ENCODE results near the gene MAP3K20. TPM values are rescaled to one million over a fixed set of nuclear protein-coding genes. Genes with fewer than 3 reads are reported as not detected.

The MAP3K20 gene
- total RNA-seq, 4 donors from 2014 or later: 24.7 to 40.2 (median 33.8) TPM

DNA sequence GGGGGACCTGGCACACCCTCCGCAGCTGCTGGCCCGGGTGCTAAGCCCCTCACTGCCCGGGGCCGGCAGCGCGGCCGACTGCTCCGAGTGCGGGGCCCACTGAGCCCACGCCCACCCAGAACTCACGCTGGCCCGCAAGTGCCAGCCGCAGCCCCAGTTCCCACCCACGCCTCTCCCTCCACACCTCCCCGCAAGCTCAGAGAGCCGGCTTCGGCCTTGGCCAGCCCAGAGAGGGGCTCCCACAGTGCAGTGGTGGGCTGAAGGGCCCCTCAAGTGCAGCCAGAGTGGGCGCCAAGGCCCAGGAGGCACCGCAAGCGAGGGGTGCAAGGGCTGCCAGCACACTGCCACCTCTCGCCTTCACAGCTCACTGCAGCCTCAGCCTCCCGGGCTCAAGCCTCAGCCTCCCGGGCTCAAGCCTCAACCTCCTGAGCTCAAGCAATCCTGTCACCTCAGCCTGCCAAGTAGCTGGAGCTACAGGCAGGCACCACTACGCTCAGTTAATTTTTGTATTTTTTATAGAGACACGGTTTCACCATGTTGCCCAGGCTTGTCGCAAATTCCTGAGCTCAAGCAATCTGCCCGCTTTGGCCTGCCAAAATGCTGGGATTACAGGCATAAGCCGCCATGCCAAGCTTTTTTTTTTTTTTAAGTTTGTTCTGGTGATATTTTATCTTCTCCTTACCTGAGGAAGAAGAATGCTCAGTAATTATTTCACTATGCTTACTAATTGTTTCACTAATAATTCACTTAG lies 207.3 kb downstream of the MAP3K20 start:
- Histone ChIP-seq H3K9me3 (no peaks in the 10 kb centered on the region), H3K27ac (no peak overlapping the region), H3K4me3 (no peak overlapping the region), H3K4me1 (peaks cover 0 to 16% (median 0%) of the 10 kb centered on the region in 4 donors), H3K36me3 (no peaks in the 10 kb centered on the region), H3K27me3 (no peaks in the 10 kb centered on the region)
- DNase-seq: no peak
- WGBS, 2 donors (ENCODE audit: low coverage in 1 of 2): 94 to 100% methylated on average over 4 to 24 of the region's 28 CpGs
- TF ChIP-seq, protein P1, sequence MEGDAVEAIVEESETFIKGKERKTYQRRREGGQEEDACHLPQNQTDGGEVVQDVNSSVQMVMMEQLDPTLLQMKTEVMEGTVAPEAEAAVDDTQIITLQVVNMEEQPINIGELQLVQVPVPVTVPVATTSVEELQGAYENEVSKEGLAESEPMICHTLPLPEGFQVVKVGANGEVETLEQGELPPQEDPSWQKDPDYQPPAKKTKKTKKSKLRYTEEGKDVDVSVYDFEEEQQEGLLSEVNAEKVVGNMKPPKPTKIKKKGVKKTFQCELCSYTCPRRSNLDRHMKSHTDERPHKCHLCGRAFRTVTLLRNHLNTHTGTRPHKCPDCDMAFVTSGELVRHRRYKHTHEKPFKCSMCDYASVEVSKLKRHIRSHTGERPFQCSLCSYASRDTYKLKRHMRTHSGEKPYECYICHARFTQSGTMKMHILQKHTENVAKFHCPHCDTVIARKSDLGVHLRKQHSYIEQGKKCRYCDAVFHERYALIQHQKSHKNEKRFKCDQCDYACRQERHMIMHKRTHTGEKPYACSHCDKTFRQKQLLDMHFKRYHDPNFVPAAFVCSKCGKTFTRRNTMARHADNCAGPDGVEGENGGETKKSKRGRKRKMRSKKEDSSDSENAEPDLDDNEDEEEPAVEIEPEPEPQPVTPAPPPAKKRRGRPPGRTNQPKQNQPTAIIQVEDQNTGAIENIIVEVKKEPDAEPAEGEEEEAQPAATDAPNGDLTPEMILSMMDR (IDR thresholded peaks at IDR 0.05): no peak
- TF ChIP-seq POLR2A (IDR thresholded peaks at IDR 0.05): no peak
- no peak for TF ChIP-seq EP300 (IDR thresholded peaks at IDR 0.05; ENCODE audit: low read depth)
- no peak for TF ChIP-seq POLR2AphosphoS5 (IDR thresholded peaks at IDR 0.05)
- in situ Hi-C loops (cut with MboI; ENCODE audit: low pct_ligation_motif_present in 1 of 4, low pct_unique_long_range_greater_than_20kb in 1 of 4, low sequenced_read_pairs in 3 of 4): no loop called here
- intact Hi-C loops (cut with DNase I; ENCODE audit: low total_unique reads): no loop called here

- H3K27ac ChIP-seq: no peak overlapping the region
- no peaks in the 10 kb centered on the region for H3K36me3 ChIP-seq
- no peak overlapping the region for H3K4me3 ChIP-seq
- peaks cover 0 to 11% (median 0%) of the 10 kb centered on the region in 4 donors for H3K4me1 ChIP-seq
- no peaks in the 10 kb centered on the region for H3K27me3 ChIP-seq
- TF ChIP-seq POLR2A (IDR thresholded peaks at IDR 0.05) (no peak), POLR2AphosphoS5 (IDR thresholded peaks at IDR 0.05) (no peak), EP300 (IDR thresholded peaks at IDR 0.05; ENCODE audit: low read depth) (no peak)
- TF ChIP-seq, protein P1 (IDR thresholded peaks at IDR 0.05): no peak
- WGBS, 2 donors (ENCODE audit: low coverage in 1 of 2): 67 to 69% methylated on average over 3 to 7 of the region's 7 CpGs
- intact Hi-C loops (cut with DNase I; ENCODE audit: low total_unique reads) (no loop called here), in situ Hi-C loops (cut with MboI; ENCODE audit: low pct_ligation_motif_present in 1 of 4, low pct_unique_long_range_greater_than_20kb in 1 of 4, low sequenced_read_pairs in 3 of 4) (no loop called here)
- no peaks in the 10 kb centered on the region for H3K9me3 ChIP-seq
- no peak for DNase-seq
Observed at GRCh38 chr2:173286153-173286809, 210.6 kb downstream of the MAP3K20 start.

GRCh38 chr2:173287594-173287993 lies 211.9 kb downstream of the MAP3K20 start:
- WGBS, 2 donors (ENCODE audit: low coverage in 1 of 2): 25 to 35% methylated on average over 2 of the region's 2 CpGs
- TF ChIP-seq POLR2AphosphoS5 (IDR thresholded peaks at IDR 0.05) (peak in 2 of 3 donors; percentile 8 to 29), EP300 (IDR thresholded peaks at IDR 0.05; ENCODE audit: low read depth) (no peak)
- Histone ChIP-seq H3K27ac (peak overlapping the region; percentile 26 to 52 (median 38)), H3K4me1 (peaks cover 0 to 11% (median 0%) of the 10 kb centered on the region in 4 donors), H3K36me3 (no peaks in the 10 kb centered on the region), H3K4me3 (no peak overlapping the region), H3K27me3 (no peaks in the 10 kb centered on the region), H3K9me3 (no peaks in the 10 kb centered on the region)
- DNase-seq: no peak
- intact Hi-C loops (cut with DNase I; ENCODE audit: low total_unique reads): no loop called here
- in situ Hi-C loops (cut with MboI; ENCODE audit: low pct_ligation_motif_present in 1 of 4, low pct_unique_long_range_greater_than_20kb in 1 of 4, low sequenced_read_pairs in 3 of 4): no loop called here

DNA sequence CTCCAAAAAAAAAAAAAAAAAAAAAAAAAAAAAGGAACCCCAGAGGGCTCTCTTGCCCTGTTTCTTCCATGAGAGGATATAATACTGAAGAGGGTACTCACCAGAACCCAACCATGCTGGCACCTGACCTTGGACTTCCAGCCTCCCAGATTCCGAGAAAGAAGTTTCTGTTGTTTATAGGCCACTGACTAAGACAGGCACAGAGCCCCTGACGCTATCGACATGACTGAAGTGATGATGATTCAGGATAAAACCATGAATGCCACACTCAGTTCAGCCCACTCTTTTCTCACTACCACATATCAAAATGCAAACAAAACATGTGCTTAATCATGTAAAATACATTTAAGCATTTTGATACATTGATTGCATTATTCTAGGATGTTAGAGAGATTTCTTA lies 212.9 kb downstream of the MAP3K20 start:
- in situ Hi-C loops (cut with MboI; ENCODE audit: low pct_ligation_motif_present in 1 of 4, low pct_unique_long_range_greater_than_20kb in 1 of 4, low sequenced_read_pairs in 3 of 4) (no loop called here), intact Hi-C loops (cut with DNase I; ENCODE audit: low total_unique reads) (no loop called here)
- WGBS, 2 donors (ENCODE audit: low coverage in 1 of 2): 81% methylated on average over 3 of the region's 3 CpGs; no CpG with 5 or more reads in 1 of the 2 donors
- H3K36me3 ChIP-seq: no peaks in the 10 kb centered on the region
- H3K27me3 ChIP-seq: no peaks in the 10 kb centered on the region
- no peak overlapping the region for H3K4me3 ChIP-seq
- no peaks in the 10 kb centered on the region for H3K9me3 ChIP-seq
- peak overlapping the region in 1 of 4 donors; percentile 40 for H3K27ac ChIP-seq
- DNase-seq: no peak
- TF ChIP-seq EP300 (IDR thresholded peaks at IDR 0.05; ENCODE audit: low read depth) (no peak), POLR2A (IDR thresholded peaks at IDR 0.05) (no peak), POLR2AphosphoS5 (IDR thresholded peaks at IDR 0.05) (no peak)
- TF ChIP-seq, protein P1 (IDR thresholded peaks at IDR 0.05): no peak
- H3K4me1 ChIP-seq: peaks cover 0 to 11% (median 0%) of the 10 kb centered on the region in 4 donors

Data from transverse colon (tissue), 4 donors.